GM12878 (cell line): ENCODE results near the gene FNIP1. TPM values are rescaled to one million over a fixed set of nuclear protein-coding genes. Genes with fewer than 3 reads are reported as not detected.
A peak's percentile ranks its signal among the peaks of the same experiment; 100 is the strongest.

ENCODE experiments used
- ASH2L ChIP-seq: fragments of 300-600, 200-600 bp; sonication (generic); IDR thresholded peaks from 2 replicates; pipeline ENCODE4 v1.6.1; 2017; ENCODE audit warnings: low read depth, mild to moderate bottlenecking, borderline replicate concordance
- CBX3 ChIP-seq: fragments of 200-600 bp; sonication (generic); IDR thresholded peaks from 2 replicates; pipeline ENCODE4 v1.6.1; 2016; ENCODE audit warnings: low read depth, borderline replicate concordance
- CBX5 ChIP-seq: sonication (generic); IDR thresholded peaks from 2 replicates; pipeline ENCODE4 v1.6.1; 2016; ENCODE audit warnings: low read depth, moderate library complexity, mild to moderate bottlenecking, inconsistent platforms
- CTCF ChIP-seq, 3 experiments: IDR thresholded peaks in 2 of 3; conservative IDR thresholded peaks in 1 of 3; 2 replicates each; pipeline ENCODE4 v1.5.1; 2011; ENCODE audit warnings: low read depth in 3 of 3, low read length in 3 of 3, mild to moderate bottlenecking in 3 of 3, control low read depth in 2 of 3, moderate library complexity in 2 of 3, inconsistent platforms in 1 of 3, mixed read lengths in 1 of 3; ENCODE audit not compliant: control insufficient read depth in 2 of 3, insufficient read depth in 1 of 3; ENCODE audit errors: extremely low read depth in 1 of 3
- ESRRA ChIP-seq: IDR thresholded peaks from 2 replicates; pipeline ENCODE4 v1.6.1; 2012; ENCODE audit warnings: mild to moderate bottlenecking, low read length, improper control_type of control experiment
- EZH2 ChIP-seq: IDR thresholded peaks from 2 replicates; pipeline ENCODE4 v1.6.1; 2012; ENCODE audit warnings: low read depth, mild to moderate bottlenecking, control low read depth, inconsistent platforms, low read length, borderline replicate concordance; ENCODE audit not compliant: control insufficient read depth
- HDAC2 ChIP-seq: fragments of 200-600 bp; sonication (generic); IDR thresholded peaks from 2 replicates; pipeline ENCODE4 v1.6.1; 2017
- MYB ChIP-seq: fragments of 150-350 bp; IDR thresholded peaks from 2 replicates; pipeline ENCODE4 v1.6.1; 2014; ENCODE audit warnings: mild to moderate bottlenecking, low read depth, low read length, borderline replicate concordance
- NFIC ChIP-seq: IDR thresholded peaks from 2 replicates; pipeline ENCODE4 v1.6.1; 2012; ENCODE audit warnings: low read depth, mild to moderate bottlenecking, inconsistent platforms, low read length, moderate library complexity
- NR2F1 ChIP-seq: fragments of 450-650 bp; conservative IDR thresholded peaks from 2 replicates; pipeline ENCODE4 v1.6.1; 2017; ENCODE audit warnings: mild to moderate bottlenecking
- PKNOX1 ChIP-seq: fragments of 450-650 bp; IDR thresholded peaks from 2 replicates; pipeline ENCODE4 v1.6.1; 2016; ENCODE audit warnings: mild to moderate bottlenecking
- RB1 ChIP-seq: fragments of 450-650 bp; formaldehyde crosslinking; IDR thresholded peaks from 2 replicates; pipeline ENCODE4 v1.6.1; 2017; ENCODE audit warnings: mild to moderate bottlenecking, borderline replicate concordance
- RUNX3 ChIP-seq: IDR thresholded peaks from 2 replicates; pipeline ENCODE4 v1.6.1; 2012; ENCODE audit warnings: low read length, inconsistent platforms
- SMC3 ChIP-seq: IDR thresholded peaks from 2 replicates; pipeline ENCODE4 v1.6.1; 2011; ENCODE audit warnings: low read length, improper control_type of control experiment, borderline replicate concordance
- SP1 ChIP-seq: IDR thresholded peaks from one replicate; pipeline ENCODE4 v1.6.1; 2011; ENCODE audit warnings: low read depth, low read length
- SUZ12 ChIP-seq: fragments of 200-600 bp; sonication (generic); IDR thresholded peaks from one replicate; pipeline ENCODE4 v1.6.1; 2018; ENCODE audit warnings: antibody characterized with exemption, mild to moderate bottlenecking; ENCODE audit not compliant: unreplicated experiment
- TCF12 ChIP-seq: IDR thresholded peaks from 2 replicates; pipeline ENCODE4 v1.6.1; 2011; ENCODE audit warnings: low read depth, mild to moderate bottlenecking, low read length
- YY1 ChIP-seq: IDR thresholded peaks from 2 replicates; pipeline ENCODE4 v1.6.1; 2011; ENCODE audit warnings: low read depth, mild to moderate bottlenecking, low read length
- ZNF274 ChIP-seq: IDR thresholded peaks from one replicate; pipeline ENCODE4 v1.8.0; 2011; ENCODE audit not compliant: insufficient read length, insufficient read depth
- polyA plus RNA-seq, 11 experiments: library from polyadenylated mRNA; depleted of rRNA in 4 of 11; unstranded in 6 of 11; stranded (reverse) in 5 of 11; fragments of >200 nt; fragmentation: Nextera tagmentation in 4 of 11; fragmentation: Illumina TruSeq in 1 of 11; extraction: Ambion mirVana in 4 of 11; extraction: Trizol in 1 of 11; gene quantifications; 1 replicate in 1 of 11; 2 replicates in 10 of 11; pipeline versions ENCODE4 v1.2.1 to v1.2.3, GENCODE V29; 2011 to 2016; ENCODE audit warnings: inconsistent platforms in 2 of 11, missing spikeins in 2 of 11, low read depth in 1 of 11
- total RNA-seq, 4 experiments: library from RNA; depleted of rRNA in 3 of 4; stranded (reverse); fragments of >200 nt in 3 of 4; fragmentation: Illumina TruSeq in 1 of 4; extraction: Trizol in 1 of 4; gene quantifications; 2 replicates each; pipeline versions ENCODE4 v1.2.1 to v1.2.3, GENCODE V29; 2013 to 2021

Gene FNIP1
- total and polyA plus RNA-seq, 10 of the 15 experiments (the other 5 are each of a cell fraction or from before 2014, with no cell fraction given) = 4.3 to 18.0 (median 14.0) TPM

GRCh38 chr5:131634666-131634995 is 162.2 kb downstream of the FNIP1 start (continued):
- no peak for TF ChIP-seq SUZ12
- TF ChIP-seq CBX5 = 0 out of 2 replicates have a peak, but pooled peaks have one; percentile 30
- TF ChIP-seq SMC3 = peak; percentile 24; the same call in 1 of the 2 replicates
- 0 out of 2 replicates have a peak, but pooled peaks have one; percentile 87 for TF ChIP-seq RB1
- no peak for TF ChIP-seq HDAC2
- TF ChIP-seq CTCF (IDR thresholded peaks at IDR 0.05 in 2 of 3, conservative IDR thresholded peaks at IDR 0.05 in 1 of 3; ENCODE audit: control insufficient read depth in 2 of 3, extremely low read depth in 1 of 3, insufficient read depth in 1 of 3, low read depth in 3 of 3, low read length in 3 of 3) = 0 out of 6 replicates have a peak, but pooled peaks of 1 of the 3 experiments have one; percentile 10
- TF ChIP-seq ZNF274 = no peak
- no peak for TF ChIP-seq EZH2
- 0 out of 2 replicates have a peak, but pooled peaks have one; percentile 5 for TF ChIP-seq RUNX3
- no peak for TF ChIP-seq NR2F1
- no peak for TF ChIP-seq MYB
- no peak for TF ChIP-seq NFIC
- TF ChIP-seq TCF12 = no peak
- no peak for TF ChIP-seq SP1
- no peak for TF ChIP-seq ESRRA
- TF ChIP-seq YY1 = no peak; the same call in 1 of the 2 replicates
- TF ChIP-seq PKNOX1 = no peak
- no peak for TF ChIP-seq ASH2L
- TF ChIP-seq CBX3 = no peak
